Measurements from ENCODE around the gene STK36.

STK36 gene

DNA sequence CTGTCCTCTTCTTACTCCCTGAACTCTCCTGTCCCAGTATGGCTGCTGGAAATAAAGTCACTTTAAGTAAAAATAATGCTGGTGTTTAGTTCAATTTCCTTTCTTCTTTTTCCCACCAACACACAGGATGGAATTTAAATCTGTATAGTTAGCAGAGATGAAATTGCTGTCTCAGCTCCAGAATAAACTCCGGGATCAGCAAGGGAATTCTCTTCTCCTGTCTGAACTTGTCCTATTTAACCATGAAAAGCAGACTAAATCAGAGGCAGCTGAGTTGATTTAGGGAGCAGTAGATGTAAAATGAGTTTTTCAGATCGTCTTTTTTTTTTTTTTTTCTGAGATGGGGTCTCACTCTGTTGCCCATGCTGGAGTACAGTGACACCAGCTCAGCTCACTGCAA lies 64.6 kb downstream of the STK36 start:
- H3K27me3 Mint-ChIP-seq, result no peaks in the 10 kb centered on the region
- H3K4me1 Mint-ChIP-seq (ENCODE audit: low read depth), result peaks cover 22% of the 10 kb centered on the region
- no peak overlapping the region for H3K4me3 Mint-ChIP-seq
- no peak overlapping the region for H3K27ac Mint-ChIP-seq
- H3K9me3 Mint-ChIP-seq (ENCODE audit: low read depth), result no peaks in the 10 kb centered on the region
- H3K36me3 Mint-ChIP-seq, result peaks cover 28% of the 10 kb centered on the region

GRCh38 chr2:218743068-218743467 lies 71.2 kb downstream of the STK36 start:
- Mint-ChIP-seq H3K36me3 (peaks cover 29% of the 10 kb centered on the region), H3K27ac (no peak overlapping the region), H3K9me3 (ENCODE audit: low read depth) (no peaks in the 10 kb centered on the region), H3K27me3 (no peaks in the 10 kb centered on the region), H3K4me1 (ENCODE audit: low read depth) (peaks cover 6% of the 10 kb centered on the region), H3K4me3 (no peak overlapping the region)

GRCh38 chr2:218744615-218745014 lies 72.7 kb downstream of the STK36 start:
- H3K4me3 Mint-ChIP-seq, result no peak overlapping the region
- peak overlapping the region; percentile 24 for H3K27ac Mint-ChIP-seq

DNA sequence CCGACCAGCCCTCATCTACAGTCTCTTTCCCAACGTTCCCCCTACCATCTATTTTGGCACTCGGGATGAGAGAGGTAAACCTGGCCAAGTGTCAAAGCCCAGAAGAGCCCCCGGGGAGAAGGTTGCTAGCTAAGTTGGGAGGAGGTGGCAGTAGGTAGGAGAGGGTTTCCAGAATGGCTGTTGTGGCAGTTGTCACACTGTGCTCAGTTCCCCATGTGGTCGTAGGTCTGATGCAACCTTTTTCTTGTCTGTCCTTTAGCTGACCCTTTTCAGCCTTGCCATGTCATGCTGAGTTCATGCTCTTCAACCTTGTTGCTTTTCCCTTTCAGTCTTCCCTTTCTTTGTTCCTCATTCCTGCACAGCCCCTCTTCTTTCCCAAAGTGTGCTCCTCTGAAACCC lies 73.3 kb downstream of the STK36 start:
- no peaks in the 10 kb centered on the region for H3K27me3 Mint-ChIP-seq
- no peaks in the 10 kb centered on the region for H3K9me3 Mint-ChIP-seq (ENCODE audit: low read depth)
- H3K27ac Mint-ChIP-seq, result peak overlapping the region; percentile 59
- H3K36me3 Mint-ChIP-seq, result peaks cover 20% of the 10 kb centered on the region
- no peak overlapping the region for H3K4me3 Mint-ChIP-seq
- peaks cover 6% of the 10 kb centered on the region for H3K4me1 Mint-ChIP-seq (ENCODE audit: low read depth)

More at GRCh38 chr2:218744615-218745014, 72.7 kb downstream of the STK36 start:
- H3K27me3 Mint-ChIP-seq, result no peaks in the 10 kb centered on the region
- H3K9me3 Mint-ChIP-seq (ENCODE audit: low read depth), result no peaks in the 10 kb centered on the region
- H3K4me1 Mint-ChIP-seq (ENCODE audit: low read depth), result peaks cover 6% of the 10 kb centered on the region
- H3K36me3 Mint-ChIP-seq, result peaks cover 23% of the 10 kb centered on the region

DNA sequence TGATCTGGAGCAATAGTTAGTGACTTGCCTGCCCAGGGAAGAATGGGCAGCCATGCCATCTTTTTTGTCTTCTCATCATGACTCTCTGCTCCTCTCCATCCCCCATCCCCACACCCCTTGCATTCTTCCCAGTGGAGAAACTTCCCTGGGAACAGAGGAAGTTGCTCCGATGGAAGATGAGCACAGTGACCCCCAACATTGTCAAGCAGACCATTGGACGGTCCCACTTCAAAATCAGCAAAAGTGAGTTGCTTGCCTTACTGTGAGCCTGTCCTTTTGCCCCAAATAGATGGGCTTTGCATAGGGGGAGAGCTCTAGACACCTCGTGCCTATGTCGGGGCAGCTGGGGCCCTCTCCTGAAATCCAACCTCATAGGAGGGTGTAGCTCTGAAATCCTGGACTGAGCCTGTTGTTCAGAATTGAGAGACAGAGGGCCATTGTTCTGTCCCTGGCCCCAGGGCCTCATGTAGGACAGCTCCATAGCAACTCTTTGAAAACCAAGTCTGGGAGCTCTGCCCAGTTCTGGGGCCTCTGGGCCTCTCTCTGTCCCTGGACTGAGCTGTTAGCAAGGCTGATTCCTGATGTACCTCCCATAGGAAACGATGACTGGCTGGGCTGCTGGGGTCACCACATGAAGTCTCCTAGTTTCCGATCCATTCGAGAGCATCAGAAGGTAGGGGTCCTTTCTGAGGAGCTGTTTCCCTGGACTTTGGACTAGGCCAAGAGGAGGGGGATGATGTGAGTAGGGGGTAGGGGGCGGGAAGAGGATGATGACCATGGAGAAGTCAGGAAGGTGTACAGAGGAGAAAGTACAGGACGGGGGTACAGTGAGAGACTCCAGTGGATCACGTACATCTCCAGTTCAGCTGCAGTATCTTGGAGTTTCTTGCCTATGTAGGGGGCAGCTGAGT lies 73.9 kb downstream of the STK36 start:
- no peaks in the 10 kb centered on the region for H3K9me3 Mint-ChIP-seq (ENCODE audit: low read depth)
- no peaks in the 10 kb centered on the region for H3K27me3 Mint-ChIP-seq
- peak overlapping the region; percentile 59 for H3K27ac Mint-ChIP-seq
- H3K4me3 Mint-ChIP-seq, result no peak overlapping the region
- H3K4me1 Mint-ChIP-seq (ENCODE audit: low read depth), result peaks cover 6% of the 10 kb centered on the region
- peaks cover 23% of the 10 kb centered on the region for H3K36me3 Mint-ChIP-seq

GRCh38 chr2:218746470-218746795 lies 74.5 kb downstream of the STK36 start:
- Mint-ChIP-seq H3K27ac (no peak overlapping the region), H3K4me1 (ENCODE audit: low read depth) (peaks cover 6% of the 10 kb centered on the region), H3K36me3 (peaks cover 23% of the 10 kb centered on the region), H3K9me3 (ENCODE audit: low read depth) (no peaks in the 10 kb centered on the region), H3K27me3 (no peaks in the 10 kb centered on the region), H3K4me3 (no peak overlapping the region)

- H3K27me3 Mint-ChIP-seq, result no peaks in the 10 kb centered on the region
- peaks cover 25% of the 10 kb centered on the region for H3K36me3 Mint-ChIP-seq
- no peaks in the 10 kb centered on the region for H3K9me3 Mint-ChIP-seq (ENCODE audit: low read depth)
- no peak overlapping the region for H3K27ac Mint-ChIP-seq
- H3K4me1 Mint-ChIP-seq (ENCODE audit: low read depth), result peaks cover 6% of the 10 kb centered on the region
- no peak overlapping the region for H3K4me3 Mint-ChIP-seq
Observed at GRCh38 chr2:218746960-218747359, 75.1 kb downstream of the STK36 start.

DNA sequence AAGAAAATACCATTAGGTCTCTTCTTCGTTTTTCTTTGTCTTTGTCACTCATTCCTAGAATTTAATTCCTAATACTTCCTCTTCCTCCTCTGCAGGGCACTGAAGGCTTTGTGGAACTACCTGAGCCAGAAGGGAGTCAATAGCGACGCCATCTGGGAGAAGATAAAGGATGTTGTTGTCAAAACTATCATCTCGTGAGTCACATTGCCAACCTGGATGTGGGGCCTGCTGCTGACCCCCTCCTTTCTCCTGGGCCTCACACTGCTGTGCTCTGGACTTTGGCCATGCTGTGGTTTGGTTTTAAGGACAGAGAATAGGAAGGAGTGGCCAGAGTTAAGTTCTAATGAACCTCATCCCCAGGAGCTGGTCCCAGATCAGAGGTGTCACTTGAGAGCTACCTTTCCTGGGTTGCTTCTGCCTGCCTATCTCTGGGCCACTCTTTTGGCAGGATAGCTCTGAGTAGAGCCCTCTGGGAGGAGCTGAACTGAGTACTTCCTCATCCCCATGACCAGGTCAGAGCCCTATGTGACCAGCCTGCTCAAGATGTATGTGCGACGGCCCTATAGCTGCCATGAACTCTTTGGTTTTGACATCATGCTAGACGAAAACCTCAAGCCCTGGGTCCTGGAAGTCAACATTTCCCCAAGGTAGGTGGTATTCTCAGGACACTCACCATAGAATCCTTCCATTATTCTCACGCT lies 77.0 kb downstream of the STK36 start:
- no peak overlapping the region for H3K27ac Mint-ChIP-seq
- H3K4me1 Mint-ChIP-seq (ENCODE audit: low read depth), result peaks cover 6% of the 10 kb centered on the region
- no peaks in the 10 kb centered on the region for H3K9me3 Mint-ChIP-seq (ENCODE audit: low read depth)
- no peak overlapping the region for H3K4me3 Mint-ChIP-seq
- no peaks in the 10 kb centered on the region for H3K27me3 Mint-ChIP-seq
- H3K36me3 Mint-ChIP-seq, result peaks cover 34% of the 10 kb centered on the region

Measured in activated naive CD8-positive, alpha-beta T cell (primary cell).